HCT116 (cell line): ENCODE data around the gene REEP3. TPM values are rescaled to one million over a fixed set of nuclear protein-coding genes. Genes with fewer than 3 reads are reported as not detected.
A peak's percentile ranks its signal among the peaks of the same experiment; 100 is the strongest.

ENCODE experiments used
- ATAC-seq: fragments of 200-7000 bp; cut with Tn5 transposase; 2 replicates; pipeline ENCODE4 v1.9.1; 2020; ENCODE audit warnings: mild to moderate bottlenecking, moderate library complexity
- BruUV-seq: library from RNA; stranded (reverse); fragments of 400-500 nt; replicated peaks from 2 replicates; lab custom pipeline; 2021; lab: Mats Ljungman, UMichigan
- CTCF ChIA-PET: fragments of 300-600 bp; sonication (Branson Sonifier 250); formaldehyde crosslinking; loops from one replicate; lab custom pipeline; 2021; ENCODE audit warnings: antibody characterized with exemption; lab: Charles Lee
- POLR2A ChIA-PET: fragments of 300-600, 350-600 bp; sonication (Branson Sonifier 250); formaldehyde crosslinking; loops from one replicate; lab custom pipeline; 2021; ENCODE audit warnings: antibody characterized with exemption; lab: Charles Lee
- RAD21 ChIA-PET, 2 experiments: fragments of 300-600 bp; sonication (Branson Sonifier 250); formaldehyde crosslinking; loops; one replicate each; lab custom pipeline; 2023; ENCODE audit warnings: low total read pairs in 2 of 2; ENCODE audit not compliant: uncharacterized antibody in 2 of 2, unreplicated experiment in 2 of 2, low non-redundant PET in 1 of 2; lab: Charles Lee
- DNase-seq: peaks from one replicate; pipeline ENCODE4 v3.0.0-alpha.2; 2010; ENCODE audit warnings: low read depth, low spot score
- H2AFZ ChIP-seq: fragments of 200-600 bp; shearing (Covaris generic), sonication (generic); 2 replicates; pipeline ENCODE4 v1.6.1; 2017; ENCODE audit warnings: low read depth, mixed run types, mixed read lengths, antibody characterized with exemption, low read length; ENCODE audit not compliant: poor library complexity, severe bottlenecking
- H3K27ac ChIP-seq: 2 replicates; pipeline ENCODE4 v1.5.1; 2012; ENCODE audit warnings: low read depth, low read length
- H3K27me3 ChIP-seq: fragments of 200-600 bp; sonication (generic); 2 replicates; pipeline ENCODE4 v1.6.1; 2016; ENCODE audit warnings: mixed run types, low read length, mixed read lengths; ENCODE audit not compliant: insufficient read depth
- H3K36me3 ChIP-seq, 2 experiments: fragments of 200-500 bp in 1 of 2; fragments of 200-600 bp in 1 of 2; sonication (Bioruptor generic) in 1 of 2; sonication (generic) in 1 of 2; 2 replicates each; pipeline versions ENCODE4 v1.5.1 to v1.6.1; 2014 to 2016; ENCODE audit warnings: low read length in 2 of 2, inconsistent platforms in 1 of 2, mixed read lengths in 1 of 2, mixed run types in 1 of 2; ENCODE audit not compliant: insufficient read depth in 2 of 2, control insufficient read depth in 1 of 2
- H3K4me1 ChIP-seq, 2 experiments: fragments of 200-600 bp in 1 of 2; sonication (generic) in 1 of 2; 2 replicates each; pipeline versions ENCODE4 v1.5.1 to v1.6.1; 2012 to 2017; ENCODE audit warnings: low read length in 2 of 2, inconsistent platforms in 1 of 2, mild to moderate bottlenecking in 1 of 2, mixed read lengths in 1 of 2, mixed run types in 1 of 2, moderate library complexity in 1 of 2; ENCODE audit not compliant: insufficient read depth in 2 of 2, control insufficient read depth in 1 of 2
- H3K4me2 ChIP-seq: fragments of 200-600 bp; sonication (generic); 2 replicates; pipeline ENCODE4 v1.6.1; 2017; ENCODE audit warnings: mixed run types, low read length, mixed read lengths
- H3K4me3 ChIP-seq, 2 experiments: fragments of 200-600 bp in 1 of 2; sonication (generic) in 1 of 2; replicated peaks in 1 of 2; 2 replicates each; pipeline ENCODE4 v1.5.1; 2011 to 2016; ENCODE audit warnings: low read length in 2 of 2, control low read depth in 1 of 2, low read depth in 1 of 2, mild to moderate bottlenecking in 1 of 2, mixed read lengths in 1 of 2, mixed run types in 1 of 2
- H3K79me2 ChIP-seq: fragments of 200-600 bp; sonication (generic); 2 replicates; pipeline ENCODE4 v1.6.1; 2017; ENCODE audit warnings: mild to moderate bottlenecking, mixed run types, low read length, moderate library complexity, mixed read lengths; ENCODE audit not compliant: insufficient read depth
- H3K9ac ChIP-seq: fragments of 200-600 bp; sonication (generic); 2 replicates; pipeline ENCODE4 v1.6.1; 2016; ENCODE audit warnings: low read length, mixed read lengths
- H3K9me2 ChIP-seq: fragments of 200-600 bp; sonication (generic), shearing (Covaris generic); 2 replicates; pipeline ENCODE4 v1.6.1; 2017; ENCODE audit warnings: mixed run types, mild to moderate bottlenecking, moderate library complexity; ENCODE audit not compliant: insufficient read depth
- H3K9me3 ChIP-seq, 2 experiments: fragments of 200-500 bp in 1 of 2; fragments of 200-600 bp in 1 of 2; sonication (Bioruptor generic) in 1 of 2; sonication (generic) in 1 of 2; 2 replicates each; pipeline ENCODE4 v1.6.1; 2014 to 2017; ENCODE audit warnings: low read length in 2 of 2, mixed read lengths in 2 of 2, inconsistent platforms in 1 of 2, low read depth in 1 of 2, mild to moderate bottlenecking in 1 of 2, mixed run types in 1 of 2, moderate library complexity in 1 of 2; ENCODE audit not compliant: control insufficient read depth in 1 of 2, insufficient read depth in 1 of 2
- H4K20me1 ChIP-seq: fragments of 200-600 bp; sonication (generic), shearing (Covaris generic); 2 replicates; pipeline ENCODE4 v1.6.1; 2017; ENCODE audit warnings: mixed run types, mild to moderate bottlenecking, moderate library complexity; ENCODE audit not compliant: insufficient read depth
- CBX3 ChIP-seq: IDR thresholded peaks from 2 replicates; pipeline ENCODE4 v1.6.1; 2012; ENCODE audit warnings: low read depth
- CEBPB ChIP-seq: IDR thresholded peaks from 2 replicates; pipeline ENCODE4 v1.6.1; 2012; ENCODE audit warnings: low read depth
- EGR1 ChIP-seq: IDR thresholded peaks from 2 replicates; pipeline ENCODE4 v1.6.1; 2012; ENCODE audit warnings: low read depth
- EZH2 ChIP-seq: fragments of 200-600 bp; sonication (generic); IDR thresholded peaks from 2 replicates; pipeline ENCODE4 v1.6.1; 2017; ENCODE audit warnings: antibody characterized with exemption, mixed run types
- JUND ChIP-seq: IDR thresholded peaks from 2 replicates; pipeline ENCODE4 v1.6.1; 2012
- POLR2A ChIP-seq: IDR thresholded peaks from 2 replicates; pipeline ENCODE4 v1.7.0; 2011; ENCODE audit warnings: borderline replicate concordance; ENCODE audit not compliant: insufficient read depth, insufficient read length; ENCODE audit errors: extremely low read depth
- POLR2AphosphoS5 ChIP-seq: IDR thresholded peaks from 2 replicates; pipeline ENCODE4 v1.6.1; 2011; ENCODE audit warnings: mild to moderate bottlenecking, low read depth, low read length, moderate library complexity
- RAD21 ChIP-seq: IDR thresholded peaks from 2 replicates; pipeline ENCODE4 v1.6.1; 2012; ENCODE audit warnings: low read depth, mild to moderate bottlenecking
- SRF ChIP-seq: IDR thresholded peaks from 2 replicates; pipeline ENCODE4 v1.6.1; 2012; ENCODE audit warnings: low read depth
- TCF7L2 ChIP-seq: IDR thresholded peaks from 2 replicates; pipeline ENCODE4 v1.7.0; 2011; ENCODE audit warnings: borderline replicate concordance, inconsistent platforms; ENCODE audit not compliant: insufficient read depth, insufficient read length; ENCODE audit errors: extremely low read depth
- YY1 ChIP-seq: IDR thresholded peaks from 2 replicates; pipeline ENCODE4 v1.6.1; 2011; ENCODE audit warnings: low read length, low read depth, moderate library complexity, mild to moderate bottlenecking; ENCODE audit not compliant: insufficient replicate concordance; ENCODE audit errors: extremely low read depth
- ZFX ChIP-seq: fragments of 450-650 bp; IDR thresholded peaks from 2 replicates; pipeline ENCODE4 v1.6.1; 2017
- intact Hi-C: fragments of 100-400 bp; cut with micrococcal nuclease; formaldehyde crosslinking; loops from 2 replicates; pipeline ENCODE4 v1.10.0; 2022
- total RNA-seq: library from RNA; stranded (reverse); gene quantifications from one replicate; pipeline ENCODE4 v1.2.1, GENCODE V29; 2021; ENCODE audit not compliant: unreplicated experiment
- TF ChIP-seq, protein P1 (sequence below), 3 experiments: fragments of 200-600 bp in 1 of 3; sonication (generic) in 1 of 3; IDR thresholded peaks in 2 of 3; conservative IDR thresholded peaks in 1 of 3; 2 replicates each; pipeline ENCODE4 v1.5.1; 2012 to 2017; ENCODE audit warnings: low read depth in 2 of 3, low read length in 2 of 3, antibody characterized with exemption in 1 of 3, borderline replicate concordance in 1 of 3, control low read depth in 1 of 3, mild to moderate bottlenecking in 1 of 3, mixed read lengths in 1 of 3, mixed run types in 1 of 3, moderate library complexity in 1 of 3; ENCODE audit not compliant: insufficient read depth in 1 of 3
- TF ChIP-seq, protein P2 (sequence below): IDR thresholded peaks from 2 replicates; pipeline ENCODE4 v1.6.1; 2012
- TF ChIP-seq, protein P3 (sequence below): IDR thresholded peaks from 2 replicates; pipeline ENCODE4 v1.6.1; 2012
- TF ChIP-seq, protein P4 (sequence below): IDR thresholded peaks from 2 replicates; pipeline ENCODE4 v1.6.1; 2011; ENCODE audit warnings: mild to moderate bottlenecking, low read length, moderate library complexity; ENCODE audit not compliant: insufficient replicate concordance; ENCODE audit errors: extremely low read depth

REEP3 gene
- total RNA-seq, 1 experiment from 2014 or later, result 41.3 TPM

DNA sequence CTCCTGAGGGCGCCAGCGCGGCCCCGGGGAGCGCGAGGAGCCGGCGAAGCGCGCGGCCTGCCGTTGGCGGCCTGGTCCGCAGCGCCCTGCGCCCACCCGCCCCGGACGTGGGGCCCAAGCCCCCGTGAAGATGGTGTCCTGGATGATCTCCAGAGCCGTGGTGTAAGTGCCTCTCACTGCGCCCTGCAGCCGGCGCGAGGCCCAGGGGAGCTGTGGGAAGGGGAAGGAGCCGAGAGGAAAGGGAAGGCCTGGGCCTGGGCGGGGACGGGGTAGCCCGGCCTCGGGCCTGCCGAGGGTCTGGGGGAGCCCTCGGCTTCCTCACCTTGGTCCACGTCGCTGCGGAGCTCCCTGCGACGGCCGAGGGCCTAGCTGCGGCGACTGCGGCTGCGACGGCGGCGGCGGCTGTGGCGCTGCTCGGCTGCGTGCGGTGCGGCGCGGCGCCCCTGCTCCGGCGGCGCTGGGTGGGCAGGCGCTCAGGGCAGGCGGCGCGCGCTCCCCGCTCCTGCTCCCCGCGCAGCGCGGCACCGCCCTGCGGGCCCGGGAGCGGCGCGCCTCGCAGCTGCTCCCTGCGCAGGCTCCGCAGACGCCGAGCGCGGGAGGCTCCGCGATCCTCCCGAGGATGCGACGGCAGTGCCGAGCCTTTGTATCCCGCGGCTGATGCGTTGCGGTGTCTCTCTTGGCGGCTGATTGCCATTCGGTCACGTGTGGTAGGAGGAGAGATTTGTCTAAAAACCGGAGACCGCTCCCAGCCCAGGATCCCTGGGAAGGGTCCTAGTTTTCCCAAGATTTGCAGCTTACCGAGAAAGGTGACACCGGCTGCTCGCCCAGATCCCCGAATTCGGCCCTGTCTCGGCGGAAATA is 445 bp downstream of the REEP3 start:
- peaks cover 19 to 32% of the 10 kb centered on the region in 2 experiments; a peak in 3 of 4 replicates for H3K4me1 ChIP-seq
- RAD21 ChIA-PET, result interaction anchor here (0.6 to 0.7 kb wide), 2 partner anchors 108 to 111 kb away, joined by 4 to 10 read pairs; no protein-coding TSS in a partner anchor
- peaks cover 91% of the 10 kb centered on the region for H3K79me2 ChIP-seq

More for the DNA sequence above, 445 bp downstream of the REEP3 start:
- peak overlapping the region; percentile 55 to 65 for H3K4me3 ChIP-seq
- H2AFZ ChIP-seq, result no peak overlapping the region
- intact Hi-C loops, result loop anchor here (2.0 kb wide), 1 partner anchor 55 kb away; no protein-coding TSS in a partner anchor
- CTCF ChIA-PET, result interaction anchor here (1.6 kb wide), 1 partner anchor 199 kb away, joined by 3 read pairs; no protein-coding TSS in a partner anchor
- POLR2A ChIA-PET, result interaction anchor here (0.6 to 1.4 kb wide), 6 partner anchors 28 to 253 kb away, joined by 3 to 6 read pairs (median 4); no protein-coding TSS in a partner anchor
- ATAC-seq (peak; percentile 74), DNase-seq (no peak)
- no peaks in the 10 kb centered on the region for H3K27me3 ChIP-seq
- H3K9me2 ChIP-seq, result no peaks in the 10 kb centered on the region
- no TSS peak for BruUV-seq
- peak overlapping the region; percentile 99 for H3K27ac ChIP-seq
- H3K36me3 ChIP-seq, result no peaks in the 10 kb centered on the region
- no peak for TF ChIP-seq EGR1
- TF ChIP-seq SRF, result no peak
- peak; percentile 67 for TF ChIP-seq TCF7L2
- peak; percentile 60 for TF ChIP-seq POLR2AphosphoS5
- TF ChIP-seq ZFX, result peak; percentile 100
- TF ChIP-seq, protein P1, sequence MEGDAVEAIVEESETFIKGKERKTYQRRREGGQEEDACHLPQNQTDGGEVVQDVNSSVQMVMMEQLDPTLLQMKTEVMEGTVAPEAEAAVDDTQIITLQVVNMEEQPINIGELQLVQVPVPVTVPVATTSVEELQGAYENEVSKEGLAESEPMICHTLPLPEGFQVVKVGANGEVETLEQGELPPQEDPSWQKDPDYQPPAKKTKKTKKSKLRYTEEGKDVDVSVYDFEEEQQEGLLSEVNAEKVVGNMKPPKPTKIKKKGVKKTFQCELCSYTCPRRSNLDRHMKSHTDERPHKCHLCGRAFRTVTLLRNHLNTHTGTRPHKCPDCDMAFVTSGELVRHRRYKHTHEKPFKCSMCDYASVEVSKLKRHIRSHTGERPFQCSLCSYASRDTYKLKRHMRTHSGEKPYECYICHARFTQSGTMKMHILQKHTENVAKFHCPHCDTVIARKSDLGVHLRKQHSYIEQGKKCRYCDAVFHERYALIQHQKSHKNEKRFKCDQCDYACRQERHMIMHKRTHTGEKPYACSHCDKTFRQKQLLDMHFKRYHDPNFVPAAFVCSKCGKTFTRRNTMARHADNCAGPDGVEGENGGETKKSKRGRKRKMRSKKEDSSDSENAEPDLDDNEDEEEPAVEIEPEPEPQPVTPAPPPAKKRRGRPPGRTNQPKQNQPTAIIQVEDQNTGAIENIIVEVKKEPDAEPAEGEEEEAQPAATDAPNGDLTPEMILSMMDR (IDR thresholded peaks at IDR 0.05 in 2 of 3, conservative IDR thresholded peaks at IDR 0.05 in 1 of 3; ENCODE audit: borderline replicate concordance in 1 of 3, insufficient read depth in 1 of 3, low read depth in 2 of 3, low read length in 2 of 3), result no peak
- TF ChIP-seq CEBPB, result no peak
- TF ChIP-seq POLR2A, result peak; percentile 32
- TF ChIP-seq CBX3, result no peak
- TF ChIP-seq, protein P2, sequence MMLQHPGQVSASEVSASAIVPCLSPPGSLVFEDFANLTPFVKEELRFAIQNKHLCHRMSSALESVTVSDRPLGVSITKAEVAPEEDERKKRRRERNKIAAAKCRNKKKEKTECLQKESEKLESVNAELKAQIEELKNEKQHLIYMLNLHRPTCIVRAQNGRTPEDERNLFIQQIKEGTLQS, result no peak
- TF ChIP-seq, protein P3, sequence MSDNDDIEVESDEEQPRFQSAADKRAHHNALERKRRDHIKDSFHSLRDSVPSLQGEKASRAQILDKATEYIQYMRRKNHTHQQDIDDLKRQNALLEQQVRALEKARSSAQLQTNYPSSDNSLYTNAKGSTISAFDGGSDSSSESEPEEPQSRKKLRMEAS, result peak; percentile 6; the same call in 1 of the 2 replicates
- TF ChIP-seq, protein P4, sequence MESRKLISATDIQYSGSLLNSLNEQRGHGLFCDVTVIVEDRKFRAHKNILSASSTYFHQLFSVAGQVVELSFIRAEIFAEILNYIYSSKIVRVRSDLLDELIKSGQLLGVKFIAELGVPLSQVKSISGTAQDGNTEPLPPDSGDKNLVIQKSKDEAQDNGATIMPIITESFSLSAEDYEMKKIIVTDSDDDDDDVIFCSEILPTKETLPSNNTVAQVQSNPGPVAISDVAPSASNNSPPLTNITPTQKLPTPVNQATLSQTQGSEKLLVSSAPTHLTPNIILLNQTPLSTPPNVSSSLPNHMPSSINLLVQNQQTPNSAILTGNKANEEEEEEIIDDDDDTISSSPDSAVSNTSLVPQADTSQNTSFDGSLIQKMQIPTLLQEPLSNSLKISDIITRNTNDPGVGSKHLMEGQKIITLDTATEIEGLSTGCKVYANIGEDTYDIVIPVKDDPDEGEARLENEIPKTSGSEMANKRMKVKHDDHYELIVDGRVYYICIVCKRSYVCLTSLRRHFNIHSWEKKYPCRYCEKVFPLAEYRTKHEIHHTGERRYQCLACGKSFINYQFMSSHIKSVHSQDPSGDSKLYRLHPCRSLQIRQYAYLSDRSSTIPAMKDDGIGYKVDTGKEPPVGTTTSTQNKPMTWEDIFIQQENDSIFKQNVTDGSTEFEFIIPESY, result no peak
- no peak for TF ChIP-seq YY1
- TF ChIP-seq JUND, result no peak
- 0 out of 2 replicates have a peak, but pooled peaks have one; percentile 17 for TF ChIP-seq RAD21
- no peak for TF ChIP-seq EZH2
- peak overlapping the region; percentile 69 for H3K4me2 ChIP-seq
- no peaks in the 10 kb centered on the region; the same call in 1 of the 2 replicates for H4K20me1 ChIP-seq
- H3K9ac ChIP-seq, result peak overlapping the region; percentile 88
- H3K9me3 ChIP-seq, result no peaks in the 10 kb centered on the region
